H1 (cell line): Measurements from ENCODE around the gene UGT2B11. TPM values are rescaled to one million over a fixed set of nuclear protein-coding genes. Genes with fewer than 3 reads are reported as not detected.

ENCODE experiments used
- CTCF ChIA-PET: fragments of 300-600 bp; sonication (Branson Sonifier 250); formaldehyde crosslinking; loops from one replicate; lab custom pipeline; 2021; ENCODE audit not compliant: partially characterized antibody; lab: Charles Lee
- POLR2A ChIA-PET: fragments of 300-600 bp; sonication (Branson Sonifier 250); formaldehyde crosslinking; loops from one replicate; lab custom pipeline; 2021; ENCODE audit warnings: inconsistent platforms; ENCODE audit not compliant: partially characterized antibody; lab: Charles Lee
- DNase-seq, 2 experiments: peaks; one replicate each; pipeline versions ENCODE4 v3.0.0 to v3.0.0-alpha.2; 2010 to 2022; ENCODE audit warnings: low spot score in 2 of 2, low read depth in 1 of 2, mixed read lengths in 1 of 2
- FAIRE-seq: peaks from 2 replicates; lab custom pipeline; 2011; peaks lifted over from hg19 to GRCh38; lab: Jason Lieb, UNC
- H2AFZ ChIP-seq: 2 replicates; pipeline ENCODE4 v1.8.1; 2012; ENCODE audit warnings: low read length, inconsistent platforms
- H2AK5ac ChIP-seq: 2 replicates; pipeline ENCODE4 v1.6.1; 2013; ENCODE audit warnings: low read depth, low read length
- H2BK120ac ChIP-seq: replicated peaks from 2 replicates; pipeline ENCODE3; 2013; ENCODE audit warnings: low read depth, low read length, inconsistent platforms
- H2BK12ac ChIP-seq: 2 replicates; pipeline ENCODE4 v1.6.1; 2013; ENCODE audit warnings: low read depth, low read length
- H2BK15ac ChIP-seq: 2 replicates; pipeline ENCODE4 v1.6.1; 2013; ENCODE audit warnings: low read length
- H2BK20ac ChIP-seq: 2 replicates; pipeline ENCODE4 v1.6.1; 2013; ENCODE audit warnings: low read length
- H2BK5ac ChIP-seq: 2 replicates; pipeline ENCODE4 v1.6.1; 2013; ENCODE audit warnings: low read depth, low read length
- H3K14ac ChIP-seq: 2 replicates; pipeline ENCODE4 v1.6.1; 2013; ENCODE audit warnings: inconsistent platforms; ENCODE audit not compliant: insufficient read length
- H3K18ac ChIP-seq: 2 replicates; pipeline ENCODE4 v1.6.1; 2013; ENCODE audit warnings: low read length; ENCODE audit errors: extremely low read depth
- H3K23ac ChIP-seq: 2 replicates; pipeline ENCODE4 v1.6.1; 2013; ENCODE audit warnings: inconsistent platforms; ENCODE audit not compliant: insufficient read length
- H3K23me2 ChIP-seq: 2 replicates; pipeline ENCODE4 v1.6.1; 2013; ENCODE audit warnings: low read depth, low read length
- H3K27ac ChIP-seq: 2 replicates; pipeline ENCODE4 v1.6.1; 2011; ENCODE audit warnings: low read depth, low read length, inconsistent platforms
- H3K27me3 ChIP-seq, 4 experiments: replicated peaks in 1 of 4; 1 replicate in 1 of 4; 2 replicates in 3 of 4; pipeline versions ENCODE4 v1.6.1 to v1.8.1; 2011 to 2013; ENCODE audit warnings: low read length in 3 of 4, mild to moderate bottlenecking in 3 of 4, inconsistent platforms in 2 of 4, mixed read lengths in 2 of 4, moderate library complexity in 1 of 4; ENCODE audit not compliant: control insufficient read depth in 3 of 4, insufficient read depth in 3 of 4; ENCODE audit errors: extremely low read depth in 1 of 4
- H3K36me3 ChIP-seq, 4 experiments: 2 replicates each; pipeline versions ENCODE4 v1.6.1 to v1.8.1; 2011 to 2013; ENCODE audit warnings: mild to moderate bottlenecking in 4 of 4, low read length in 3 of 4, moderate library complexity in 2 of 4, control low read depth in 1 of 4, inconsistent platforms in 1 of 4; ENCODE audit not compliant: insufficient read depth in 4 of 4, control insufficient read depth in 2 of 4
- H3K4ac ChIP-seq: replicated peaks from 2 replicates; pipeline ENCODE3; 2013; ENCODE audit warnings: low read length, low read depth, mixed read lengths, inconsistent platforms; ENCODE audit not compliant: insufficient read length
- H3K4me1 ChIP-seq, 4 experiments: replicated peaks in 1 of 4; 1 replicate in 1 of 4; 2 replicates in 3 of 4; pipeline versions ENCODE4 v1.6.1 to v1.8.1; 2011 to 2013; ENCODE audit warnings: low read length in 3 of 4, inconsistent platforms in 2 of 4, mixed read lengths in 1 of 4; ENCODE audit not compliant: insufficient read depth in 4 of 4, control insufficient read depth in 3 of 4
- H3K4me2 ChIP-seq, 2 experiments: 2 replicates each; pipeline versions ENCODE4 v1.6.1 to v1.8.1; 2011 to 2013; ENCODE audit warnings: low read depth in 2 of 2, low read length in 2 of 2, control low read depth in 1 of 2, inconsistent platforms in 1 of 2, mild to moderate bottlenecking in 1 of 2; ENCODE audit not compliant: insufficient read depth in 1 of 2
- H3K4me3 ChIP-seq, 4 experiments: fragments of 200-600, 300-600 bp in 1 of 4; sonication (generic), shearing (Covaris generic), sonication (Bioruptor Twin) in 1 of 4; 2 replicates each; pipeline versions ENCODE4 v1.5.1 to v1.8.1; 2011 to 2016; ENCODE audit warnings: low read length in 4 of 4, low read depth in 3 of 4, control low read depth in 2 of 4, inconsistent platforms in 2 of 4, mild to moderate bottlenecking in 2 of 4, mixed read lengths in 1 of 4, moderate library complexity in 1 of 4; ENCODE audit not compliant: insufficient read depth in 2 of 4; ENCODE audit errors: extremely low read depth in 1 of 4
- H3K56ac ChIP-seq: replicated peaks from 2 replicates; pipeline ENCODE3; 2013; ENCODE audit warnings: low read depth, mild to moderate bottlenecking, mixed read lengths, low read length, inconsistent platforms; ENCODE audit not compliant: insufficient read length
- H3K79me1 ChIP-seq: 2 replicates; pipeline ENCODE4 v1.6.1; 2013; ENCODE audit warnings: low read depth, low read length, control low read depth
- H3K79me2 ChIP-seq, 2 experiments: 2 replicates each; pipeline versions ENCODE4 v1.6.1 to v1.8.1; 2012 to 2013; ENCODE audit warnings: low read length in 2 of 2, mild to moderate bottlenecking in 2 of 2, inconsistent platforms in 1 of 2; ENCODE audit not compliant: insufficient read depth in 2 of 2, control insufficient read depth in 1 of 2
- H3K9ac ChIP-seq, 4 experiments: replicated peaks in 1 of 4; 1 replicate in 1 of 4; 2 replicates in 3 of 4; pipeline versions ENCODE4 v1.6.1 to v1.8.1; 2011 to 2013; ENCODE audit warnings: low read depth in 3 of 4, low read length in 3 of 4, control low read depth in 2 of 4, mild to moderate bottlenecking in 2 of 4, moderate library complexity in 2 of 4, inconsistent platforms in 1 of 4; ENCODE audit errors: extremely low read depth in 1 of 4
- H3K9me3 ChIP-seq, 2 experiments: 2 replicates each; pipeline versions ENCODE4 v1.6.1 to v1.8.1; 2012 to 2013; ENCODE audit warnings: mild to moderate bottlenecking in 2 of 2, moderate library complexity in 2 of 2, control low read depth in 1 of 2, inconsistent platforms in 1 of 2, low read depth in 1 of 2, low read length in 1 of 2, mixed read lengths in 1 of 2; ENCODE audit not compliant: insufficient read depth in 2 of 2
- H4K20me1 ChIP-seq, 2 experiments: replicated peaks in 1 of 2; 2 replicates each; pipeline versions ENCODE3 to v1.8.1; 2011 to 2013; ENCODE audit warnings: inconsistent platforms in 2 of 2, low read length in 2 of 2, mild to moderate bottlenecking in 1 of 2; ENCODE audit not compliant: insufficient read depth in 2 of 2, control insufficient read depth in 1 of 2
- H4K5ac ChIP-seq: 2 replicates; pipeline ENCODE4 v1.6.1; 2013; ENCODE audit warnings: low read length, low read depth, mixed read lengths, inconsistent platforms; ENCODE audit not compliant: insufficient read length
- H4K8ac ChIP-seq: 2 replicates; pipeline ENCODE4 v1.8.0; 2013; ENCODE audit warnings: mild to moderate bottlenecking, moderate library complexity, low read length, inconsistent platforms; ENCODE audit not compliant: insufficient read depth; ENCODE audit errors: extremely low read depth
- H4K91ac ChIP-seq: replicated peaks from 2 replicates; pipeline ENCODE3; 2013; ENCODE audit warnings: low read length, mixed read lengths, inconsistent platforms; ENCODE audit not compliant: insufficient read length
- WGBS, 2 experiments: shearing (Covaris generic) in 1 of 2; methylation state at CpG; one replicate each; pipeline versions ENCODE4 v1.1.6 to v1.1.7; 2013 to 2015; ENCODE audit warnings: low lambda C conversion rate in 2 of 2, mixed read lengths in 2 of 2, inconsistent platforms in 1 of 2, low coverage in 1 of 2, missing lambda C conversion rate in 1 of 2; ENCODE audit not compliant: insufficient replicate concordance in 2 of 2, insufficient coverage in 1 of 2, insufficient read length in 1 of 2; ENCODE audit errors: extremely low coverage in 1 of 2, missing lambda C conversion rate in 1 of 2; 5-methylcytosine and 5-hydroxymethylcytosine counted together
- polyA plus RNA-seq, 7 experiments: library from polyadenylated mRNA; depleted of rRNA in 3 of 7; stranded (reverse) in 5 of 7; unstranded in 2 of 7; fragments of >200 nt in 5 of 7; fragments of 200-250 nt in 2 of 7; gene quantifications; 1 replicate in 5 of 7; 2 replicates in 1 of 7; 4 replicates in 1 of 7; pipeline versions ENCODE4 v1.2.1 to v1.2.3, GENCODE V29; 2011 to 2013; ENCODE audit warnings: missing spikeins in 2 of 7, mixed read lengths in 2 of 7
- total RNA-seq: library from RNA; stranded (reverse); fragmentation: NEBNext Ultra II Directional; extraction: Animal tissue kit (Norgen Biotek cat#: 25700); gene quantifications from 2 replicates; pipeline ENCODE4 v1.2.1, GENCODE V29; 2021
- TF ChIP-seq, protein P1 (sequence below): fragments of 300-600 bp; sonication (generic); IDR thresholded peaks from 2 replicates; pipeline ENCODE4 v1.7.1; 2012; ENCODE audit warnings: low read length, moderate library complexity, mild to moderate bottlenecking, inconsistent platforms; ENCODE audit not compliant: insufficient replicate concordance

UGT2B11 gene
- total and polyA plus RNA-seq, 2 of the 8 experiments (the other 6 are each of a cell fraction or from before 2014, with no cell fraction given): not detected

DNA sequence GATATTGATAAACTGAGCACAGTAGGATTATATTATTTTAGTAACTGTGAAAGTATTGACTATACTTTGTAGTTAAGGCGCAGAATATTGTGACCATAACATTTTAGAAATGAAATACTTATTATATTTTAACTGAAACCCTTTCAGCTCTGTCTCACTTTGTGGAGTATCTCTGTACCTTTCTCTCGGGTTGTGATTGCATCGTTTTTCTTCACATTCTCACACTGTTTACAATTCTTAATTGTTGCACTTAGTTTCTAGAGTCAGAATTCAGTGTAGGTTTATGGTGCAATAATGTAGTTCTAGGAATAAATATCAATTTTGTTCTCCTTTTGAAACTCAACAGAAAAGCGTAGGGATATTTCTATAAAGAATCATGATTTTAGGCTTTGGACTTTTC is 60.5 kb downstream of the UGT2B11 start:
- H3K4me3 ChIP-seq: no peak overlapping the region
- H3K4me2 ChIP-seq: no peak overlapping the region
- no peak overlapping the region for H2BK12ac ChIP-seq
- H3K27ac ChIP-seq: no peak overlapping the region
- H2AFZ ChIP-seq: no peak overlapping the region
- POLR2A ChIA-PET: no interaction called here
- no peak overlapping the region for H4K91ac ChIP-seq
- no peak overlapping the region for H2BK120ac ChIP-seq
- H3K9me3 ChIP-seq: no peaks in the 10 kb centered on the region
- no peak overlapping the region for H3K4ac ChIP-seq
- H3K23ac ChIP-seq: no peak overlapping the region
- no peaks in the 10 kb centered on the region for H3K4me1 ChIP-seq
- no peak overlapping the region for H3K56ac ChIP-seq
- DNase-seq (no peak), FAIRE-seq (no peak)
- no peaks in the 10 kb centered on the region for H3K79me1 ChIP-seq
- 91% methylated on average over 4 of the region's 4 CpGs; no CpG with 5 or more reads in 1 of the 2 experiments for whole genome bisulfite sequencing, 2 experiments
- no peak overlapping the region for H2BK15ac ChIP-seq
- H3K23me2 ChIP-seq: no peaks in the 10 kb centered on the region
- no peak overlapping the region for H3K18ac ChIP-seq
- H4K20me1 ChIP-seq: no peaks in the 10 kb centered on the region
- no peak overlapping the region for H2BK20ac ChIP-seq
- H2BK5ac ChIP-seq: no peak overlapping the region
- no peak overlapping the region for H3K14ac ChIP-seq
- H4K5ac ChIP-seq: no peak overlapping the region
- no peaks in the 10 kb centered on the region for H3K27me3 ChIP-seq
- H3K9ac ChIP-seq: no peak overlapping the region
- no peaks in the 10 kb centered on the region for H3K36me3 ChIP-seq
- no peak overlapping the region for H2AK5ac ChIP-seq
- no peaks in the 10 kb centered on the region for H3K79me2 ChIP-seq
- no peak overlapping the region for H4K8ac ChIP-seq
- CTCF ChIA-PET: no interaction called here
- TF ChIP-seq, protein P1, sequence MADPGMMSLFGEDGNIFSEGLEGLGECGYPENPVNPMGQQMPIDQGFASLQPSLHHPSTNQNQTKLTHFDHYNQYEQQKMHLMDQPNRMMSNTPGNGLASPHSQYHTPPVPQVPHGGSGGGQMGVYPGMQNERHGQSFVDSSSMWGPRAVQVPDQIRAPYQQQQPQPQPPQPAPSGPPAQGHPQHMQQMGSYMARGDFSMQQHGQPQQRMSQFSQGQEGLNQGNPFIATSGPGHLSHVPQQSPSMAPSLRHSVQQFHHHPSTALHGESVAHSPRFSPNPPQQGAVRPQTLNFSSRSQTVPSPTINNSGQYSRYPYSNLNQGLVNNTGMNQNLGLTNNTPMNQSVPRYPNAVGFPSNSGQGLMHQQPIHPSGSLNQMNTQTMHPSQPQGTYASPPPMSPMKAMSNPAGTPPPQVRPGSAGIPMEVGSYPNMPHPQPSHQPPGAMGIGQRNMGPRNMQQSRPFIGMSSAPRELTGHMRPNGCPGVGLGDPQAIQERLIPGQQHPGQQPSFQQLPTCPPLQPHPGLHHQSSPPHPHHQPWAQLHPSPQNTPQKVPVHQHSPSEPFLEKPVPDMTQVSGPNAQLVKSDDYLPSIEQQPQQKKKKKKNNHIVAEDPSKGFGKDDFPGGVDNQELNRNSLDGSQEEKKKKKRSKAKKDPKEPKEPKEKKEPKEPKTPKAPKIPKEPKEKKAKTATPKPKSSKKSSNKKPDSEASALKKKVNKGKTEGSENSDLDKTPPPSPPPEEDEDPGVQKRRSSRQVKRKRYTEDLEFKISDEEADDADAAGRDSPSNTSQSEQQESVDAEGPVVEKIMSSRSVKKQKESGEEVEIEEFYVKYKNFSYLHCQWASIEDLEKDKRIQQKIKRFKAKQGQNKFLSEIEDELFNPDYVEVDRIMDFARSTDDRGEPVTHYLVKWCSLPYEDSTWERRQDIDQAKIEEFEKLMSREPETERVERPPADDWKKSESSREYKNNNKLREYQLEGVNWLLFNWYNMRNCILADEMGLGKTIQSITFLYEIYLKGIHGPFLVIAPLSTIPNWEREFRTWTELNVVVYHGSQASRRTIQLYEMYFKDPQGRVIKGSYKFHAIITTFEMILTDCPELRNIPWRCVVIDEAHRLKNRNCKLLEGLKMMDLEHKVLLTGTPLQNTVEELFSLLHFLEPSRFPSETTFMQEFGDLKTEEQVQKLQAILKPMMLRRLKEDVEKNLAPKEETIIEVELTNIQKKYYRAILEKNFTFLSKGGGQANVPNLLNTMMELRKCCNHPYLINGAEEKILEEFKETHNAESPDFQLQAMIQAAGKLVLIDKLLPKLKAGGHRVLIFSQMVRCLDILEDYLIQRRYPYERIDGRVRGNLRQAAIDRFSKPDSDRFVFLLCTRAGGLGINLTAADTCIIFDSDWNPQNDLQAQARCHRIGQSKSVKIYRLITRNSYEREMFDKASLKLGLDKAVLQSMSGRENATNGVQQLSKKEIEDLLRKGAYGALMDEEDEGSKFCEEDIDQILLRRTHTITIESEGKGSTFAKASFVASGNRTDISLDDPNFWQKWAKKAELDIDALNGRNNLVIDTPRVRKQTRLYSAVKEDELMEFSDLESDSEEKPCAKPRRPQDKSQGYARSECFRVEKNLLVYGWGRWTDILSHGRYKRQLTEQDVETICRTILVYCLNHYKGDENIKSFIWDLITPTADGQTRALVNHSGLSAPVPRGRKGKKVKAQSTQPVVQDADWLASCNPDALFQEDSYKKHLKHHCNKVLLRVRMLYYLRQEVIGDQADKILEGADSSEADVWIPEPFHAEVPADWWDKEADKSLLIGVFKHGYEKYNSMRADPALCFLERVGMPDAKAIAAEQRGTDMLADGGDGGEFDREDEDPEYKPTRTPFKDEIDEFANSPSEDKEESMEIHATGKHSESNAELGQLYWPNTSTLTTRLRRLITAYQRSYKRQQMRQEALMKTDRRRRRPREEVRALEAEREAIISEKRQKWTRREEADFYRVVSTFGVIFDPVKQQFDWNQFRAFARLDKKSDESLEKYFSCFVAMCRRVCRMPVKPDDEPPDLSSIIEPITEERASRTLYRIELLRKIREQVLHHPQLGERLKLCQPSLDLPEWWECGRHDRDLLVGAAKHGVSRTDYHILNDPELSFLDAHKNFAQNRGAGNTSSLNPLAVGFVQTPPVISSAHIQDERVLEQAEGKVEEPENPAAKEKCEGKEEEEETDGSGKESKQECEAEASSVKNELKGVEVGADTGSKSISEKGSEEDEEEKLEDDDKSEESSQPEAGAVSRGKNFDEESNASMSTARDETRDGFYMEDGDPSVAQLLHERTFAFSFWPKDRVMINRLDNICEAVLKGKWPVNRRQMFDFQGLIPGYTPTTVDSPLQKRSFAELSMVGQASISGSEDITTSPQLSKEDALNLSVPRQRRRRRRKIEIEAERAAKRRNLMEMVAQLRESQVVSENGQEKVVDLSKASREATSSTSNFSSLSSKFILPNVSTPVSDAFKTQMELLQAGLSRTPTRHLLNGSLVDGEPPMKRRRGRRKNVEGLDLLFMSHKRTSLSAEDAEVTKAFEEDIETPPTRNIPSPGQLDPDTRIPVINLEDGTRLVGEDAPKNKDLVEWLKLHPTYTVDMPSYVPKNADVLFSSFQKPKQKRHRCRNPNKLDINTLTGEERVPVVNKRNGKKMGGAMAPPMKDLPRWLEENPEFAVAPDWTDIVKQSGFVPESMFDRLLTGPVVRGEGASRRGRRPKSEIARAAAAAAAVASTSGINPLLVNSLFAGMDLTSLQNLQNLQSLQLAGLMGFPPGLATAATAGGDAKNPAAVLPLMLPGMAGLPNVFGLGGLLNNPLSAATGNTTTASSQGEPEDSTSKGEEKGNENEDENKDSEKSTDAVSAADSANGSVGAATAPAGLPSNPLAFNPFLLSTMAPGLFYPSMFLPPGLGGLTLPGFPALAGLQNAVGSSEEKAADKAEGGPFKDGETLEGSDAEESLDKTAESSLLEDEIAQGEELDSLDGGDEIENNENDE: no peak
